Left hindlimb (tissue), 1 donor: ENCODE data around the gene TMED7.

Experiments used
- DNase-seq: peaks from one replicate; pipeline ENCODE4 v3.0.0-alpha.2; 2018

TMED7 gene

GRCh38 chr5:115626445-115626823, 598 bp upstream of the TMED7 start:
- no peak for DNase-seq

- DNase-seq = no peak
These were observed 842 bp downstream of the TMED7 start for GRCh38 chr5:115624994-115625393.

GRCh38 chr5:115623658-115624057, 2.2 kb downstream of the TMED7 start:
- DNase-seq = no peak

GRCh38 chr5:115621365-115621900, 4.4 kb downstream of the TMED7 start:
- DNase-seq = no peak

GRCh38 chr5:115616892-115617291, 8.9 kb downstream of the TMED7 start:
- DNase-seq = no peak

- DNase-seq = no peak
These were observed 9.4 kb downstream of the TMED7 start for GRCh38 chr5:115616472-115616871.

- DNase-seq = no peak
These were observed 14.0 kb downstream of the TMED7 start for GRCh38 chr5:115611873-115612272.

- DNase-seq = no peak
These were observed 17.9 kb downstream of the TMED7 start for GRCh38 chr5:115607935-115608334.

- no peak for DNase-seq
These were observed 20.4 kb downstream of the TMED7 start for GRCh38 chr5:115605436-115605835.

- DNase-seq = no peak
These were observed 23.2 kb downstream of the TMED7 start for GRCh38 chr5:115602591-115603125.

- DNase-seq = peak; percentile 82
These were observed 23.9 kb downstream of the TMED7 start, which contains the start of gene TICAM2 for GRCh38 chr5:115601701-115602590. TSS of gene TICAM2 (minus strand) at chr5:115602479. CDS start at chr5:115581256, 21,223 bp downstream.

GRCh38 chr5:115600766-115601165, 25.1 kb downstream of the TMED7 start:
- no peak for DNase-seq

GRCh38 chr5:115599924-115600323, 25.9 kb downstream of the TMED7 start:
- no peak for DNase-seq

GRCh38 chr5:115599502-115599901, 26.3 kb downstream of the TMED7 start:
- DNase-seq = no peak

GRCh38 chr5:115594128-115595047, 31.4 kb downstream of the TMED7 start:
- no peak for DNase-seq

GRCh38 chr5:115589043-115589442, 36.8 kb downstream of the TMED7 start:
- DNase-seq = no peak

- DNase-seq = no peak
These were observed 37.2 kb downstream of the TMED7 start for GRCh38 chr5:115588640-115589039.

- no peak for DNase-seq
These were observed 39.2 kb downstream of the TMED7 start for GRCh38 chr5:115586525-115587146.

GRCh38 chr5:115585265-115585664, 40.6 kb downstream of the TMED7 start:
- DNase-seq = no peak

GRCh38 chr5:115584501-115584900, 41.3 kb downstream of the TMED7 start:
- DNase-seq = no peak

GRCh38 chr5:115583474-115583873, 42.4 kb downstream of the TMED7 start:
- no peak for DNase-seq

- DNase-seq = no peak
These were observed 44.9 kb downstream of the TMED7 start for GRCh38 chr5:115580941-115581340.

GRCh38 chr5:115579747-115580173, 46.1 kb downstream of the TMED7 start:
- no peak for DNase-seq
